Measurements from ENCODE around the gene OR51T1.

DNA sequence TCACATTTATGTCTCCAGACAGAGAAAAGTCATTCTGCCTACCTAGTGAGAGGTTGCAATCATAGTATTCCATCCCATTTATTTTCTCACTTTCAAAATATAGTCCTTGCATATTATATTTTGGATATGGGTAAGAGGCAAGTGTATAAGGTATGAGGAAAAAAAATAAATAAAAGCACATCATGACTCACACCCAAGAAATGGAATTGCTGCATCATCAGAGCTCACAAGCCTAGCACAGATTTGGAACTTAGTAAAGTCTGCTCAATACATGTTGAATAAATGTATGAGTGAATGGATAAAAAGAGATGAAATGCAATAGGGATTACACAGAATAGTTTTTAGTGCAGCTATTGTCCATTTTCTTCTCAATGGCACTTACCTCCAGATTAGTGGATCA, 44.9 kb downstream of the OR51T1 start:
- TF ChIP-seq CTCF (IDR thresholded peaks at IDR 0.05) = no peak
- TF ChIP-seq POLR2AphosphoS5 (IDR thresholded peaks at IDR 0.05; ENCODE audit: low read depth, low read length) = no peak

Measured in Panc1 (cell line).